ENCODE results near the gene CNTNAP2.

DNA sequence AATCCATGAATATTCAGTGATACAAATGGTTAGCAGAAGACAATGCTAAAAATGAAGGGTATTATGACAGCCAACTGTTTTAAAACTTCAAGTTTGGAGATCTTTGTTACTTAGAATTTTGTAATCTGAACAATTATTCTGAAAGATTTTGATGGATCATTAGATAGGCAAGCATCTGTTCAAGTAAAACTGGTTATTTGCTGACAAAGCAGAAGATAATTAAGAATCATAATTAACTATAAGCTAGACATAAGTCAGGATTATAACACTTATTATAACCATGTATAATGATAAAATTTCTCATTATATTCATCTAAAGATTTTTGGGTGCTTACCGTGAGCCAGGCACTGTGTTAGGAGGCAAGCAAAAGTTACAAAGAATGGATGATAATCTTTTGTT lies 1145.1 kb downstream of the CNTNAP2 start:
- no peak for TF ChIP-seq EZH2 (IDR thresholded peaks at IDR 0.05; ENCODE audit: insufficient read depth, poor library complexity, severe bottlenecking)
- TF ChIP-seq EZH2phosphoT487 (IDR thresholded peaks at IDR 0.05; ENCODE audit: insufficient read depth, low read depth), result no peak

Measured in GM23248 (cell line).